ENCODE measurements around the gene IREB2.

IREB2 gene

GRCh38 chr15:78550815-78551214, 112.8 kb downstream of the IREB2 start:
- ATAC-seq: no peak
- TF ChIP-seq ZNF565 (CRISPR knock-in tag; conservative IDR thresholded peaks at IDR 0.05; ENCODE audit: low read depth) (no peak), PATZ1 (CRISPR knock-in tag; IDR thresholded peaks at IDR 0.05; ENCODE audit: borderline replicate concordance) (no peak), ISL1 (CRISPR knock-in tag; IDR thresholded peaks at IDR 0.05) (no peak), TCF4 (CRISPR knock-in tag; IDR thresholded peaks at IDR 0.05; ENCODE audit: borderline replicate concordance) (no peak), TOX (CRISPR knock-in tag; IDR thresholded peaks at IDR 0.05; ENCODE audit: borderline replicate concordance) (no peak), SNAI2 (CRISPR knock-in tag; IDR thresholded peaks at IDR 0.05) (no peak), BACH2 (CRISPR knock-in tag; IDR thresholded peaks at IDR 0.05; ENCODE audit: borderline replicate concordance) (no peak), CREB5 (CRISPR knock-in tag; IDR thresholded peaks at IDR 0.05; ENCODE audit: low read depth) (no peak), ESRRG (CRISPR knock-in tag; IDR thresholded peaks at IDR 0.05) (no peak), RARB (CRISPR knock-in tag; IDR thresholded peaks at IDR 0.05) (no peak), PPARA (CRISPR knock-in tag; IDR thresholded peaks at IDR 0.05; ENCODE audit: borderline replicate concordance) (no peak), CSDC2 (CRISPR knock-in tag; IDR thresholded peaks at IDR 0.05) (no peak), ZC3H10 (CRISPR knock-in tag; IDR thresholded peaks at IDR 0.05) (no peak), ZFP30 (CRISPR knock-in tag; IDR thresholded peaks at IDR 0.05) (no peak)
